K562 treated with DMSO at 1 percent for 24 hours (cell line): ENCODE measurements around the gene SPR. TPM values are rescaled to one million over a fixed set of nuclear protein-coding genes. Genes with fewer than 3 reads are reported as not detected.

Source experiments
- total RNA-seq: library from RNA; unstranded; fragments of 300-600 nt; gene quantifications from 2 replicates; pipeline ENCODE4 v1.2.3, GENCODE V29; 2022; ENCODE audit warnings: low read depth; ENCODE audit not compliant: insufficient read depth

SPR gene
- total RNA-seq: 49.3 and 54.6 TPM in 2 replicates

GRCh38 chr2:72887032-72887739 is at the start of gene SPR:
Gene SPR (plus strand): TSS chr2:72887408. CDS start chr2:72887433, 25 bp downstream.

GRCh38 chr2:72917138-72917876 is 30.1 kb downstream of the SPR start, which contains the start of gene EMX1:
Gene EMX1 (plus strand): TSS chr2:72917519. CDS start chr2:72917853, 334 bp downstream.

Other genes starting within 250 kb of the SPR start
- 2.5 and 2.7 TPM in 2 replicates for gene EXOC6B, start 61.4 kb upstream of the SPR start, total RNA-seq
- not detected in 2 replicates for gene EMX1, start 30.1 kb downstream of the SPR start, total RNA-seq
- gene SFXN5, start 184.3 kb downstream of the SPR start, total RNA-seq: 19.3 and 27.3 TPM in 2 replicates
- 8.0 and 9.0 TPM in 2 replicates for gene RAB11FIP5, start 225.5 kb downstream of the SPR start, total RNA-seq